KOPT-K1 (cell line): ENCODE data around the gene CAMTA1.

Source experiments
- H3K27ac ChIP-seq: fragments of 200-600 bp; sonication (generic); 2 replicates; pipeline ENCODE4 v1.5.1; 2016; ENCODE audit warnings: antibody characterized with exemption, mild to moderate bottlenecking, low read depth, low read length; ENCODE audit not compliant: poor library complexity, severe bottlenecking
- H3K36me3 ChIP-seq: fragments of 200-600 bp; sonication (generic); 2 replicates; pipeline ENCODE4 v1.5.1; 2017; ENCODE audit warnings: antibody characterized with exemption, mild to moderate bottlenecking, low read length, moderate library complexity; ENCODE audit not compliant: insufficient read depth
- H3K9me3 ChIP-seq: fragments of 200-600 bp; sonication (generic); 2 replicates; pipeline ENCODE4 v1.5.1; 2017; ENCODE audit warnings: antibody characterized with exemption, low read length, mild to moderate bottlenecking; ENCODE audit not compliant: insufficient read depth, poor library complexity, severe bottlenecking

The CAMTA1 gene

GRCh38 chr1:6864166-6864565 lies 78.9 kb downstream of the CAMTA1 start:
- H3K9me3 ChIP-seq = no peaks in the 10 kb centered on the region
- H3K36me3 ChIP-seq = no peaks in the 10 kb centered on the region
- H3K27ac ChIP-seq = no peak overlapping the region

- Histone ChIP-seq H3K27ac (no peak overlapping the region), H3K36me3 (no peaks in the 10 kb centered on the region), H3K9me3 (no peaks in the 10 kb centered on the region)
Observed at GRCh38 chr1:6866825-6867224, 81.6 kb downstream of the CAMTA1 start.

- no peaks in the 10 kb centered on the region for H3K36me3 ChIP-seq
- no peak overlapping the region for H3K27ac ChIP-seq
- H3K9me3 ChIP-seq = no peaks in the 10 kb centered on the region
Observed at GRCh38 chr1:6867321-6867720, 82.1 kb downstream of the CAMTA1 start.

- no peak overlapping the region for H3K27ac ChIP-seq
- no peaks in the 10 kb centered on the region for H3K9me3 ChIP-seq
- H3K36me3 ChIP-seq = no peaks in the 10 kb centered on the region
Observed at GRCh38 chr1:6867729-6868659, 82.7 kb downstream of the CAMTA1 start.

GRCh38 chr1:6868660-6869380 lies 83.6 kb downstream of the CAMTA1 start:
- Histone ChIP-seq H3K27ac (no peak overlapping the region), H3K9me3 (no peaks in the 10 kb centered on the region), H3K36me3 (no peaks in the 10 kb centered on the region)

GRCh38 chr1:6869545-6869944 lies 84.3 kb downstream of the CAMTA1 start:
- peaks cover 5% of the 10 kb centered on the region; the same call in 1 of the 2 replicates for H3K36me3 ChIP-seq
- no peaks in the 10 kb centered on the region for H3K9me3 ChIP-seq
- no peak overlapping the region for H3K27ac ChIP-seq

- no peak overlapping the region for H3K27ac ChIP-seq
- peaks cover 10% of the 10 kb centered on the region; the same call in 1 of the 2 replicates for H3K36me3 ChIP-seq
- H3K9me3 ChIP-seq = no peaks in the 10 kb centered on the region
Observed at GRCh38 chr1:6870086-6870485, 84.8 kb downstream of the CAMTA1 start.

- H3K27ac ChIP-seq = no peak overlapping the region
- H3K36me3 ChIP-seq = peaks cover 11% of the 10 kb centered on the region; the same call in 1 of the 2 replicates
- no peaks in the 10 kb centered on the region for H3K9me3 ChIP-seq
Observed at GRCh38 chr1:6870571-6870970, 85.3 kb downstream of the CAMTA1 start.

GRCh38 chr1:6871300-6871972 lies 86.2 kb downstream of the CAMTA1 start:
- Histone ChIP-seq H3K9me3 (no peaks in the 10 kb centered on the region), H3K36me3 (peaks cover 11% of the 10 kb centered on the region; the same call in 1 of the 2 replicates), H3K27ac (no peak overlapping the region)

GRCh38 chr1:6872573-6873261 lies 87.5 kb downstream of the CAMTA1 start:
- H3K36me3 ChIP-seq = peaks cover 11% of the 10 kb centered on the region; the same call in 1 of the 2 replicates
- H3K9me3 ChIP-seq = no peaks in the 10 kb centered on the region
- no peak overlapping the region for H3K27ac ChIP-seq

GRCh38 chr1:6873298-6874015 lies 88.2 kb downstream of the CAMTA1 start:
- H3K9me3 ChIP-seq = no peaks in the 10 kb centered on the region
- no peak overlapping the region for H3K27ac ChIP-seq
- peaks cover 11% of the 10 kb centered on the region; the same call in 1 of the 2 replicates for H3K36me3 ChIP-seq

- peaks cover 11% of the 10 kb centered on the region; the same call in 1 of the 2 replicates for H3K36me3 ChIP-seq
- no peak overlapping the region for H3K27ac ChIP-seq
- no peaks in the 10 kb centered on the region for H3K9me3 ChIP-seq
Observed at GRCh38 chr1:6874298-6874697, 89.0 kb downstream of the CAMTA1 start.

GRCh38 chr1:6880951-6881690 lies 95.9 kb downstream of the CAMTA1 start:
- Histone ChIP-seq H3K27ac (no peak overlapping the region), H3K36me3 (no peaks in the 10 kb centered on the region), H3K9me3 (no peaks in the 10 kb centered on the region)
